Karpas-422 (cell line): ENCODE results near the gene GLB1L. TPM values are rescaled to one million over a fixed set of nuclear protein-coding genes. Genes with fewer than 3 reads are reported as not detected.

ENCODE experiments used
- DNase-seq: peaks from one replicate; pipeline ENCODE4 v3.0.0-alpha.2; 2015
- H2AFZ ChIP-seq: fragments of 200-600 bp; sonication (generic); 2 replicates; pipeline ENCODE4 v1.6.1; 2014; ENCODE audit warnings: antibody characterized with exemption, low read length, mixed read lengths
- H3K27ac ChIP-seq: fragments of 200-600 bp; sonication (generic); 2 replicates; pipeline ENCODE4 v1.5.1; 2014; ENCODE audit warnings: mild to moderate bottlenecking, low read length, moderate library complexity
- H3K27me3 ChIP-seq: fragments of 200-600 bp; sonication (generic); 2 replicates; pipeline ENCODE4 v1.6.1; 2014; ENCODE audit warnings: low read length, mixed read lengths
- H3K36me3 ChIP-seq: fragments of 200-600 bp; sonication (generic); 2 replicates; pipeline ENCODE4 v1.6.1; 2014; ENCODE audit warnings: low read length, mixed read lengths; ENCODE audit not compliant: insufficient read depth
- H3K4me1 ChIP-seq: fragments of 200-600 bp; sonication (generic); 2 replicates; pipeline ENCODE4 v1.6.1; 2014; ENCODE audit warnings: mild to moderate bottlenecking, low read length, mixed read lengths
- H3K4me2 ChIP-seq: fragments of 200-600 bp; sonication (generic); 2 replicates; pipeline ENCODE4 v1.6.1; 2014; ENCODE audit warnings: low read length, low read depth, mild to moderate bottlenecking; ENCODE audit not compliant: poor library complexity, severe bottlenecking
- H3K4me3 ChIP-seq: fragments of 200-600 bp; sonication (generic); 2 replicates; pipeline ENCODE4 v1.5.1; 2014; ENCODE audit warnings: mild to moderate bottlenecking, antibody characterized with exemption, low read length, mixed read lengths
- H3K79me2 ChIP-seq: fragments of 200-600 bp; sonication (generic); 2 replicates; pipeline ENCODE4 v1.6.1; 2014; ENCODE audit warnings: mild to moderate bottlenecking, low read length, mixed read lengths
- H3K9ac ChIP-seq: fragments of 200-600 bp; sonication (generic); 2 replicates; pipeline ENCODE4 v1.6.0; 2014; ENCODE audit warnings: low read length
- H3K9me2 ChIP-seq: fragments of 200-600 bp; sonication (generic), shearing (Covaris generic); replicated peaks from 2 replicates; pipeline ENCODE4 v1.6.0; 2014; ENCODE audit warnings: mild to moderate bottlenecking, low read length, moderate library complexity; ENCODE audit not compliant: insufficient read depth
- H3K9me3 ChIP-seq: fragments of 300-700, 200-600 bp; sonication (generic); 2 replicates; pipeline ENCODE4 v1.6.1; 2014; ENCODE audit warnings: low read length, mixed read lengths
- H4K20me1 ChIP-seq: fragments of 200-600 bp; sonication (generic); 2 replicates; pipeline ENCODE4 v1.6.1; 2014; ENCODE audit warnings: mild to moderate bottlenecking, antibody characterized with exemption, low read length, low read depth; ENCODE audit not compliant: insufficient read depth
- total RNA-seq: library from RNA; depleted of rRNA; stranded (reverse); fragments of >200 nt; shearing (Covaris generic); gene quantifications from 2 replicates; pipeline ENCODE4 v1.2.3, GENCODE V29; 2014; ENCODE audit warnings: low replicate concordance; rRNA removed

The GLB1L gene
- total RNA-seq: 4.3 and 6.4 TPM in 2 replicates

- DNase-seq: peak; percentile 97
- Histone ChIP-seq H3K27ac (peak within 1 kb of the TSS; percentile 54), H2AFZ (peak within 1 kb of the TSS; percentile 91), H3K4me1 (peaks cover 44% of the 10 kb centered on the region), H3K79me2 (peaks cover 16% of the 10 kb centered on the region), H3K27me3 (no peaks in the 10 kb centered on the region), H3K9me2 (no peaks in the 10 kb centered on the region), H4K20me1 (0 out of 2 replicates have a peak, but pooled peaks cover 5% of the 10 kb centered on the region), H3K4me3 (peak within 1 kb of the TSS; percentile 94), H3K4me2 (peak within 1 kb of the TSS; percentile 96), H3K9me3 (no peaks in the 10 kb centered on the region), H3K36me3 (no peaks in the 10 kb centered on the region; the same call in 1 of the 2 replicates), H3K9ac (peak within 1 kb of the TSS; percentile 94)
Observed at GRCh38 chr2:219245148-219245898, at the start of gene GLB1L, which contains the start of gene STK16. GLB1L (minus strand) TSS chr2:219245444; CDS start chr2:219243573, 1,871 bp downstream. STK16 (plus strand) TSS chr2:219245479; CDS start chr2:219246000, 521 bp downstream.

GRCh38 chr2:219294356-219295351 is 49.4 kb upstream of the GLB1L start:
- peak overlapping the region; percentile 64 for H3K4me3 ChIP-seq
- no peaks in the 10 kb centered on the region for H3K79me2 ChIP-seq
- 0 out of 2 replicates have a peak, but pooled peaks cover 4% of the 10 kb centered on the region for H3K27me3 ChIP-seq
- DNase-seq: peak; percentile 96
- H3K9me2 ChIP-seq: no peaks in the 10 kb centered on the region
- no peaks in the 10 kb centered on the region for H4K20me1 ChIP-seq
- no peaks in the 10 kb centered on the region for H3K36me3 ChIP-seq
- peak overlapping the region; percentile 88 for H2AFZ ChIP-seq
- H3K9me3 ChIP-seq: no peaks in the 10 kb centered on the region
- peak overlapping the region; percentile 87 for H3K4me2 ChIP-seq
- no peak overlapping the region for H3K27ac ChIP-seq
- peak overlapping the region; percentile 73 for H3K9ac ChIP-seq
- peaks cover 16% of the 10 kb centered on the region for H3K4me1 ChIP-seq

- H3K36me3 ChIP-seq: no peaks in the 10 kb centered on the region
- H2AFZ ChIP-seq: no peak overlapping the region
Observed at GRCh38 chr2:219293736-219294231, 48.5 kb upstream of the GLB1L start.

GRCh38 chr2:219292616-219293015 is 47.4 kb upstream of the GLB1L start:
- Histone ChIP-seq H3K9me3 (no peaks in the 10 kb centered on the region), H3K27ac (no peak overlapping the region)

More at GRCh38 chr2:219293736-219294231, 48.5 kb upstream of the GLB1L start:
- Histone ChIP-seq H3K4me2 (peak overlapping the region; percentile 87), H3K9ac (peak overlapping the region; percentile 73), H4K20me1 (no peaks in the 10 kb centered on the region), H3K4me1 (peaks cover 13% of the 10 kb centered on the region), H3K4me3 (no peak overlapping the region), H3K79me2 (no peaks in the 10 kb centered on the region), H3K27ac (no peak overlapping the region), H3K9me2 (no peaks in the 10 kb centered on the region), H3K27me3 (0 out of 2 replicates have a peak, but pooled peaks cover 4% of the 10 kb centered on the region), H3K9me3 (no peaks in the 10 kb centered on the region)
- DNase-seq: no peak

GRCh38 chr2:219291910-219292490 is 46.8 kb upstream of the GLB1L start:
- Histone ChIP-seq H2AFZ (no peak overlapping the region), H3K79me2 (no peaks in the 10 kb centered on the region), H3K9me3 (no peaks in the 10 kb centered on the region), H4K20me1 (no peaks in the 10 kb centered on the region), H3K4me1 (peaks cover 12% of the 10 kb centered on the region), H3K4me2 (no peak overlapping the region), H3K9me2 (no peaks in the 10 kb centered on the region), H3K4me3 (no peak overlapping the region), H3K9ac (no peak overlapping the region), H3K27ac (no peak overlapping the region), H3K36me3 (no peaks in the 10 kb centered on the region), H3K27me3 (0 out of 2 replicates have a peak, but pooled peaks cover 4% of the 10 kb centered on the region)
- DNase-seq: no peak

More at GRCh38 chr2:219292616-219293015, 47.4 kb upstream of the GLB1L start:
- Histone ChIP-seq H3K4me2 (no peak overlapping the region), H3K36me3 (no peaks in the 10 kb centered on the region), H3K9me2 (no peaks in the 10 kb centered on the region), H3K79me2 (no peaks in the 10 kb centered on the region), H3K4me3 (no peak overlapping the region), H2AFZ (no peak overlapping the region), H4K20me1 (no peaks in the 10 kb centered on the region), H3K27me3 (0 out of 2 replicates have a peak, but pooled peaks cover 4% of the 10 kb centered on the region), H3K4me1 (peaks cover 12% of the 10 kb centered on the region), H3K9ac (no peak overlapping the region)
- no peak for DNase-seq

GRCh38 chr2:219291394-219291793 is 46.1 kb upstream of the GLB1L start:
- H3K4me2 ChIP-seq: no peak overlapping the region
- 0 out of 2 replicates have a peak, but pooled peaks cover 4% of the 10 kb centered on the region for H3K27me3 ChIP-seq
- no peak overlapping the region for H3K9ac ChIP-seq
- no peaks in the 10 kb centered on the region for H3K9me3 ChIP-seq
- no peak overlapping the region for H2AFZ ChIP-seq
- H4K20me1 ChIP-seq: no peaks in the 10 kb centered on the region
- H3K4me1 ChIP-seq: peaks cover 12% of the 10 kb centered on the region
- H3K36me3 ChIP-seq: no peaks in the 10 kb centered on the region
- DNase-seq: no peak
- H3K9me2 ChIP-seq: no peaks in the 10 kb centered on the region
- H3K27ac ChIP-seq: no peak overlapping the region
- H3K79me2 ChIP-seq: no peaks in the 10 kb centered on the region
- no peak overlapping the region for H3K4me3 ChIP-seq

GRCh38 chr2:219290381-219291171 is 45.3 kb upstream of the GLB1L start:
- H3K79me2 ChIP-seq: no peaks in the 10 kb centered on the region
- no peak overlapping the region for H2AFZ ChIP-seq
- H3K9me3 ChIP-seq: no peaks in the 10 kb centered on the region
- DNase-seq: no peak
- no peak overlapping the region for H3K4me2 ChIP-seq
- H3K4me3 ChIP-seq: no peak overlapping the region
- H3K27ac ChIP-seq: no peak overlapping the region
- no peaks in the 10 kb centered on the region for H3K9me2 ChIP-seq
- H3K27me3 ChIP-seq: 0 out of 2 replicates have a peak, but pooled peaks cover 3% of the 10 kb centered on the region
- H3K9ac ChIP-seq: no peak overlapping the region
- peaks cover 12% of the 10 kb centered on the region for H3K4me1 ChIP-seq
- H3K36me3 ChIP-seq: no peaks in the 10 kb centered on the region
- H4K20me1 ChIP-seq: no peaks in the 10 kb centered on the region
